PC-3 (cell line): ENCODE measurements around the gene CLEC16A. TPM values are rescaled to one million over a fixed set of nuclear protein-coding genes. Genes with fewer than 3 reads are reported as not detected.

Experiments
- ATAC-seq: fragments of 200-7000 bp; cut with Tn5 transposase; 2 replicates; pipeline ENCODE4 v1.9.1; 2020; ENCODE audit warnings: mild to moderate bottlenecking, moderate library complexity
- BruUV-seq: library from RNA; stranded (reverse); fragments of 400-500 nt; replicated peaks from 2 replicates; lab custom pipeline; 2021; lab: Mats Ljungman, UMichigan
- CTCF ChIA-PET: fragments of 300-600 bp; sonication (Branson Sonifier 250); formaldehyde crosslinking; loops from one replicate; lab custom pipeline; 2022; ENCODE audit warnings: antibody characterized with exemption; lab: Charles Lee
- POLR2A ChIA-PET: fragments of 300-600 bp; sonication (Branson Sonifier 250); formaldehyde crosslinking; loops from one replicate; lab custom pipeline; 2022; ENCODE audit warnings: antibody characterized with exemption; ENCODE audit not compliant: unreplicated experiment; lab: Charles Lee
- DNase-seq: peaks from one replicate; pipeline ENCODE4 v3.0.0-alpha.2; 2015
- H2AFZ ChIP-seq: fragments of 300-600 bp; sonication (generic); 2 replicates; pipeline ENCODE4 v1.6.0; 2016; ENCODE audit warnings: antibody characterized with exemption, low read length
- H3F3A ChIP-seq: fragments of 300-600 bp; sonication (generic); one replicate; pipeline ENCODE4 v1.6.0; 2017; ENCODE audit warnings: antibody characterized with exemption, low read length, control low read depth, mild to moderate bottlenecking; ENCODE audit not compliant: unreplicated experiment
- H3K27ac ChIP-seq: fragments of 300-600 bp; sonication (generic); 2 replicates; pipeline ENCODE4 v1.5.1; 2016; ENCODE audit warnings: mild to moderate bottlenecking, low read length
- H3K27me3 ChIP-seq: fragments of 300-600 bp; sonication (generic); 2 replicates; pipeline ENCODE4 v1.6.1; 2016; ENCODE audit warnings: low read length, mixed read lengths
- H3K36me3 ChIP-seq: fragments of 300-600 bp; sonication (generic); 2 replicates; pipeline ENCODE4 v1.6.1; 2016; ENCODE audit warnings: low read depth, mixed run types, low read length, mixed read lengths
- H3K4me1 ChIP-seq: fragments of 300-600 bp; sonication (generic); 2 replicates; pipeline ENCODE4 v1.5.1; 2016; ENCODE audit warnings: low read length; ENCODE audit not compliant: insufficient read depth
- H3K4me2 ChIP-seq: fragments of 300-600 bp; sonication (generic); 2 replicates; pipeline ENCODE4 v1.6.0; 2016; ENCODE audit warnings: low read length
- H3K4me3 ChIP-seq: fragments of 300-600 bp; sonication (generic); 2 replicates; pipeline ENCODE4 v1.5.1; 2016; ENCODE audit warnings: mild to moderate bottlenecking, low read length, mixed read lengths
- H3K79me2 ChIP-seq: fragments of 300-600 bp; sonication (generic); 2 replicates; pipeline ENCODE4 v1.6.1; 2017; ENCODE audit warnings: low read length, mixed read lengths
- H3K9ac ChIP-seq: fragments of 300-600 bp; sonication (generic); 2 replicates; pipeline ENCODE4 v1.6.0; 2016; ENCODE audit warnings: mild to moderate bottlenecking, low read length
- H3K9me2 ChIP-seq: fragments of 300-600 bp; sonication (generic); replicated peaks from 2 replicates; pipeline ENCODE4 v1.6.1; 2016; ENCODE audit warnings: mixed run types, low read length, mixed read lengths
- H3K9me3 ChIP-seq: fragments of 300-600 bp; sonication (generic); 2 replicates; pipeline ENCODE4 v1.6.1; 2016; ENCODE audit warnings: low read length, mixed read lengths
- H4K20me1 ChIP-seq: fragments of 300-600 bp; sonication (generic); 2 replicates; pipeline ENCODE4 v1.6.1; 2016; ENCODE audit warnings: low read length, mixed read lengths
- EZH2 ChIP-seq: fragments of 300-600 bp; sonication (generic); IDR thresholded peaks from one replicate; pipeline ENCODE4 v1.6.1; 2017; ENCODE audit warnings: antibody characterized with exemption, mild to moderate bottlenecking, low read length; ENCODE audit not compliant: unreplicated experiment
- EZH2phosphoT487 ChIP-seq: fragments of 300-600 bp; sonication (generic); IDR thresholded peaks from 2 replicates; pipeline ENCODE4 v1.6.1; 2018; ENCODE audit warnings: mild to moderate bottlenecking, antibody characterized with exemption, low read length, borderline replicate concordance
- intact Hi-C: fragments of 100-400 bp; cut with micrococcal nuclease; formaldehyde crosslinking; loops from 2 replicates; pipeline ENCODE4 v1.9.0; 2023
- total RNA-seq: library from RNA; depleted of rRNA; stranded (reverse); fragments of >200 nt; gene quantifications from 2 replicates; pipeline ENCODE4 v1.2.3, GENCODE V29; 2014
- TF ChIP-seq, protein P1 (sequence below): fragments of 300-600 bp; sonication (generic); conservative IDR thresholded peaks from 2 replicates; pipeline ENCODE4 v1.5.1; 2017; ENCODE audit warnings: antibody characterized with exemption, low read depth, mild to moderate bottlenecking, low read length

CLEC16A gene
- total RNA-seq, 1 experiment from 2014 or later, result 9.5 TPM

DNA sequence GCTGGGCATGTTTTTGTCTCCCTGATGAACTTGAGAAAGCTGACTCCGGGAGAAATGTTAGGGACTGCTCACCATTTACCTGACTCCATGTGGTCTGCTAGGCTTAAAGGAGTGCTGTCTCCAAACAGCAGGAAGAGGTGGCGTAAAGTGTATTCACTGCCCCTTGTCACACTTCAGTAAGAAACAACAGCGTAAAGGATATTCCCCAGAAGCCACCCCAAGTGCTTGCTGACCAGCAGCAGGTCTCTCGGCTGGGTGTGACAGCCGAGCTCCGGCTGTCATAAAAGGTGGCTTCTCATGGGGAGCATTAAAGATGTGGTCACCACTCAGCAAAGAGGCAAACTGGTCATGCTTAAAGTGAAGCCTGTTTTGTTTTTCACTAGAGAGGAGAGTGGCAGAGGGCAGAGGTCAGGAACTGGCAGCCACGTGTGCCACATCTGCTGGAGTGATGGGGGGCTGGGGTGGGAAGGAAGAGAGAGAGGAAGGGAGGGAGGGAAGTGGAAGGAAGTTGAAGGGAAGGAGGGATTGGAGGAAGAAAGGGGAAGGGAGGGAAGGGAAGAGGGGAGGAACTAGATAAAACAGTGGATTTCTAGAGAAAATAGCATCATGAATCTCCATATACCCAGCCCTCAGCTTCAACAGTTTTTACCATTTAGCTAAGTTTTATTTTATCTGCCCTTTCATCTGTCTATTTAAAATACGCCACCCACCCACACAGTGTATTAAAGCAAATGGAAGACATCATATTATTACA is 119.3 kb downstream of the CLEC16A start:
- no peaks in the 10 kb centered on the region for H3K9me3 ChIP-seq
- H3K27ac ChIP-seq, result no peak overlapping the region
- ChIA-PET CTCF (no interaction called here), POLR2A (no interaction called here)
- TF ChIP-seq, protein P1, sequence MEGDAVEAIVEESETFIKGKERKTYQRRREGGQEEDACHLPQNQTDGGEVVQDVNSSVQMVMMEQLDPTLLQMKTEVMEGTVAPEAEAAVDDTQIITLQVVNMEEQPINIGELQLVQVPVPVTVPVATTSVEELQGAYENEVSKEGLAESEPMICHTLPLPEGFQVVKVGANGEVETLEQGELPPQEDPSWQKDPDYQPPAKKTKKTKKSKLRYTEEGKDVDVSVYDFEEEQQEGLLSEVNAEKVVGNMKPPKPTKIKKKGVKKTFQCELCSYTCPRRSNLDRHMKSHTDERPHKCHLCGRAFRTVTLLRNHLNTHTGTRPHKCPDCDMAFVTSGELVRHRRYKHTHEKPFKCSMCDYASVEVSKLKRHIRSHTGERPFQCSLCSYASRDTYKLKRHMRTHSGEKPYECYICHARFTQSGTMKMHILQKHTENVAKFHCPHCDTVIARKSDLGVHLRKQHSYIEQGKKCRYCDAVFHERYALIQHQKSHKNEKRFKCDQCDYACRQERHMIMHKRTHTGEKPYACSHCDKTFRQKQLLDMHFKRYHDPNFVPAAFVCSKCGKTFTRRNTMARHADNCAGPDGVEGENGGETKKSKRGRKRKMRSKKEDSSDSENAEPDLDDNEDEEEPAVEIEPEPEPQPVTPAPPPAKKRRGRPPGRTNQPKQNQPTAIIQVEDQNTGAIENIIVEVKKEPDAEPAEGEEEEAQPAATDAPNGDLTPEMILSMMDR, result no peak
- no peak for TF ChIP-seq EZH2phosphoT487
- no peak for TF ChIP-seq EZH2
- no peaks in the 10 kb centered on the region for H4K20me1 ChIP-seq
- no peaks in the 10 kb centered on the region for H3F3A ChIP-seq
- H3K79me2 ChIP-seq, result no peaks in the 10 kb centered on the region
- no peak overlapping the region for H3K9ac ChIP-seq
- ATAC-seq, result no peak
- intact Hi-C loops, result no loop called here
- no peak overlapping the region for H3K4me2 ChIP-seq
- H3K4me3 ChIP-seq, result no peak overlapping the region
- H3K9me2 ChIP-seq, result no peaks in the 10 kb centered on the region
- DNase-seq, result no peak
- H2AFZ ChIP-seq, result no peak overlapping the region
- no TSS peak for BruUV-seq
- H3K36me3 ChIP-seq, result no peaks in the 10 kb centered on the region
- no peaks in the 10 kb centered on the region for H3K4me1 ChIP-seq
- no peaks in the 10 kb centered on the region for H3K27me3 ChIP-seq

DNA sequence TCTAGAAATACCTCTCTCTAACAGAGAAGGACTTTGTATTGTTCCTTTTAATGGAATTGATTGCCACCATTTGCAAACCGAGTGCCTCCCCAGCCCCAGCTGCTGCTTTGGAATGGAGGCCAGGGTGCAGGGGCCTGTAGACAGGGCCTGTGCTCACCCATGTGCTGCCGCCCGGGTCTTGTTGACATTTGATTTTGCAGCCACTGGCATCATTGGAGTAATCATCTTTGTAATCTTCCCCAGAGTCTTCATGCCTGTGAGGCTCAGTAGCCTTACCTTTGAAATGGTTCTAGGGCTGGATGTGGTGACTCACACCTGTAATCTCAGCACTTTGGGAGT is 119.8 kb downstream of the CLEC16A start:
- Histone ChIP-seq H3K27me3 (no peaks in the 10 kb centered on the region), H3K9me2 (no peaks in the 10 kb centered on the region), H3K79me2 (no peaks in the 10 kb centered on the region), H3F3A (no peaks in the 10 kb centered on the region), H3K27ac (no peak overlapping the region), H2AFZ (no peak overlapping the region), H3K4me3 (no peak overlapping the region), H3K36me3 (no peaks in the 10 kb centered on the region), H4K20me1 (no peaks in the 10 kb centered on the region), H3K9ac (no peak overlapping the region), H3K9me3 (no peaks in the 10 kb centered on the region), H3K4me1 (no peaks in the 10 kb centered on the region), H3K4me2 (no peak overlapping the region)
- ChIA-PET POLR2A (no interaction called here), CTCF (no interaction called here)
- intact Hi-C loops, result no loop called here
- BruUV-seq, result no TSS peak
- ATAC-seq (no peak), DNase-seq (no peak)
- TF ChIP-seq EZH2phosphoT487, result no peak
- no peak for TF ChIP-seq EZH2
- TF ChIP-seq, protein P1, result no peak

DNA sequence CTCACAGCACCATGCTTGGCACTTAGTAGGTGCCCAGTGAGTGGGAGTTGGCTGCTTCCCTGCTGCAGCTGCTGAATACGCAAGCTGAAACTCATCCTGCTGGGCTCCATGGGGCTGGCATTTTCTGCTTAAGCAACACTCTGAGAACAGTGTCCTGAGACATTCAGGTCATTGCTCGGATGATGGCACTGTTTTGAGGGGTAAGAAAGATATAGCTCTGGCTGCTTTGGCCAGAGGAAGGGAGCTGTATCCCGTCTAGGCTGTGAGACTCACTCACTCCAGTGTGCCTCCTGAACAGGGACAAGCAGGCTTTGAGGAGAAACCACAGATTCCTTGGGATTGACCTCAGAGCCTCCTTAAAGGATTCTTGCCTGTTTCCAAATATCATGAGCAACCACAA is 120.5 kb downstream of the CLEC16A start:
- H4K20me1 ChIP-seq, result no peaks in the 10 kb centered on the region
- no peaks in the 10 kb centered on the region for H3K36me3 ChIP-seq
- no peaks in the 10 kb centered on the region for H3K79me2 ChIP-seq
- H2AFZ ChIP-seq, result no peak overlapping the region
- H3K9me2 ChIP-seq, result no peaks in the 10 kb centered on the region
- no peaks in the 10 kb centered on the region for H3F3A ChIP-seq
- ATAC-seq (no peak), DNase-seq (no peak)
- no peak overlapping the region for H3K9ac ChIP-seq
- H3K9me3 ChIP-seq, result no peaks in the 10 kb centered on the region
- no peaks in the 10 kb centered on the region for H3K27me3 ChIP-seq
- intact Hi-C loops, result no loop called here
- H3K27ac ChIP-seq, result no peak overlapping the region
- ChIA-PET CTCF (no interaction called here), POLR2A (no interaction called here)
- no TSS peak for BruUV-seq
- TF ChIP-seq, protein P1, result no peak
- TF ChIP-seq EZH2 (no peak), EZH2phosphoT487 (no peak)
- no peak overlapping the region for H3K4me2 ChIP-seq
- no peaks in the 10 kb centered on the region for H3K4me1 ChIP-seq
- H3K4me3 ChIP-seq, result no peak overlapping the region
